Adrenal gland (tissue), 5 donors: Measurements from ENCODE around the gene CRYGN.

Experiments used
- CTCF ChIP-seq, 6 experiments: fragments of 450-650 bp in 4 of 6; fragments of 200-600 bp in 2 of 6; sonication (generic) in 1 of 6; IDR thresholded peaks; 1 replicate in 5 of 6; 2 replicates in 1 of 6; pipeline versions ENCODE4 v1.5.1 to v1.8.0; 2016 to 2021; ENCODE audit warnings: antibody characterized with exemption in 6 of 6, mild to moderate bottlenecking in 2 of 6, moderate library complexity in 1 of 6
- POLR2A ChIP-seq, 2 donors: fragments of 450-650 bp; IDR thresholded peaks; one replicate each; pipeline ENCODE4 v1.6.1; 2017; ENCODE audit warnings: antibody characterized with exemption in 2 of 2, mild to moderate bottlenecking in 2 of 2, moderate library complexity in 1 of 2
- donor health status: DM: no; HTN: no; CAD: no.

GRCh38 chr7:151454305-151454704, 14.4 kb upstream of the CRYGN start:
- TF ChIP-seq CTCF (IDR thresholded peaks at IDR 0.05) (no peak), POLR2A (IDR thresholded peaks at IDR 0.05) (no peak)
